Suprapubic skin (tissue), 4 donors: ENCODE results near the gene TRDN. TPM values are rescaled to one million over a fixed set of nuclear protein-coding genes. Genes with fewer than 3 reads are reported as not detected.
"Not testable (repeated sequence)": the region's sequence is repeated elsewhere in the genome, so short reads cannot be mapped to it uniquely, and the experiment has no call there.

Experiments used
- DNase-seq, 2 donors: peaks; one replicate each; pipeline ENCODE4 v3.0.0-alpha.2; 2019; ENCODE audit warnings: low spot score in 2 of 2
- H3K27ac ChIP-seq: fragments of 200-600 bp; sonication (generic); one replicate; pipeline ENCODE4 v1.5.1; 2019
- H3K27me3 ChIP-seq: fragments of 200-600 bp; sonication (generic); one replicate; pipeline ENCODE4 v1.5.1; 2019
- H3K36me3 ChIP-seq: fragments of 200-600 bp; sonication (generic); one replicate; pipeline ENCODE4 v1.5.1; 2019
- H3K4me1 ChIP-seq: fragments of 200-600 bp; sonication (generic); one replicate; pipeline ENCODE4 v1.5.1; 2019
- H3K4me3 ChIP-seq: fragments of 200-600 bp; sonication (generic); one replicate; pipeline ENCODE4 v1.5.1; 2019; ENCODE audit warnings: mild to moderate bottlenecking
- H3K9me3 ChIP-seq: fragments of 200-600 bp; sonication (generic); one replicate; pipeline ENCODE4 v1.5.1; 2019
- EP300 ChIP-seq: sonication (generic); formaldehyde crosslinking; IDR thresholded peaks from one replicate; pipeline ENCODE4 v1.6.1; 2017; ENCODE audit warnings: antibody characterized with exemption
- POLR2A ChIP-seq, 2 donors: fragments of 450-650 bp; IDR thresholded peaks; one replicate each; pipeline ENCODE4 v1.6.1; 2017; ENCODE audit warnings: antibody characterized with exemption in 2 of 2, mild to moderate bottlenecking in 2 of 2, moderate library complexity in 2 of 2
- POLR2AphosphoS5 ChIP-seq, 3 donors: sonication (generic); formaldehyde crosslinking; IDR thresholded peaks; one replicate each; pipeline ENCODE4 v1.6.1; 2017; ENCODE audit warnings: antibody characterized with exemption in 3 of 3
- WGBS: methylation state at CpG from one replicate; pipeline ENCODE4 v1.1.5; 2018; 5-methylcytosine and 5-hydroxymethylcytosine counted together
- total RNA-seq, 4 donors: library from RNA; depleted of rRNA; stranded (reverse); fragments of >200 nt; gene quantifications; one replicate each; pipeline ENCODE4 v1.1.0, GENCODE V29; 2016
- TF ChIP-seq, protein P1 (sequence below), 2 donors: fragments of 200-600 bp in 1 of 2; fragments of 450-650 bp in 1 of 2; sonication (generic) in 1 of 2; IDR thresholded peaks; one replicate each; pipeline ENCODE4 v1.5.1; 2016 to 2019; ENCODE audit warnings: antibody characterized with exemption in 2 of 2, mild to moderate bottlenecking in 1 of 2, moderate library complexity in 1 of 2

The TRDN gene
- total RNA-seq, 4 donors from 2014 or later, result not detected

DNA sequence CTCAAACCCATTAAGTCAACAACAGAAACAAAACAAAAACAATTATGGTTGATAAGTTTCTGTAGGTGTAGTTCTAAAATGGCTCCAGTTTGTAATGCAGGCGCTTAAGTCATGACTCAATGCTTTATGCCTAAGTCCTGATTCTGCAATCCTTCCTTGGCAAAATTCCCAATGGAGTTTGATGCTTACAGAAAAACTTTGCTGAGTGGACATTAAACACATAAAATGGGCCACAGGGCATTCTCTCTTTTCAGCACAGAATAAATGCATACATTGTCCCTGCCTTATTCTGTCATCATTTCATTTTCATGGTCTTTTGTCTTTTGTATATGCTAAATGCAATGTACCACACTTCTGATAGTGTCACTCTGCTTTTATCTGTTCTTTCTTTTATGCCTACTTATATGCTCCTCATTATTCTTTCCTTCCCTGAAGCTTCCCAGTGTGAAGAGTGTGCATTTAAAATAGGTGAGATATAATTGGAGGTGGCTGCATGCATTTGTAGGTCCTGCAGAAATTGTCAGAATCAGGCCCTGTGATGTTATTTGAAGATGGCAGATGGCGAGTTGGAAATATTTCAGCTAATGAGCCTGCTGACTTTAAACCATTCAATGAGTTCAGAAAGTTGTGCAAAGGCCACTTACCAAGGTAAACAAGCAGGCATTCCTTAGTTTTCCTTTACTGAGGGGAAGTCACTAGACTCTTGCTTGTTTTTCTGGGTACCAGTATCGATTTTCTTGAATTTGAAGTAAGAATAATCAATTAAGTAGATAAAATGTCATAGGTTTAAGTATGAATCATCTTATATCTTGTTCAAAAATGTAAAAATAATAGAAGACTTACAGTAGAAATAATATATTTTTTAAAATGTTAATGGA, 313.1 kb downstream of the TRDN start:
- DNase-seq, result no peak
- 83% methylated on average over 3 of the region's 3 CpGs for WGBS
- H3K27me3 ChIP-seq, result no peaks in the 10 kb centered on the region
- H3K4me3 ChIP-seq, result no peak overlapping the region
- no peak overlapping the region for H3K27ac ChIP-seq
- TF ChIP-seq POLR2A (IDR thresholded peaks at IDR 0.05) (no peak), POLR2AphosphoS5 (IDR thresholded peaks at IDR 0.05) (no peak), EP300 (no peak)
- TF ChIP-seq, protein P1, sequence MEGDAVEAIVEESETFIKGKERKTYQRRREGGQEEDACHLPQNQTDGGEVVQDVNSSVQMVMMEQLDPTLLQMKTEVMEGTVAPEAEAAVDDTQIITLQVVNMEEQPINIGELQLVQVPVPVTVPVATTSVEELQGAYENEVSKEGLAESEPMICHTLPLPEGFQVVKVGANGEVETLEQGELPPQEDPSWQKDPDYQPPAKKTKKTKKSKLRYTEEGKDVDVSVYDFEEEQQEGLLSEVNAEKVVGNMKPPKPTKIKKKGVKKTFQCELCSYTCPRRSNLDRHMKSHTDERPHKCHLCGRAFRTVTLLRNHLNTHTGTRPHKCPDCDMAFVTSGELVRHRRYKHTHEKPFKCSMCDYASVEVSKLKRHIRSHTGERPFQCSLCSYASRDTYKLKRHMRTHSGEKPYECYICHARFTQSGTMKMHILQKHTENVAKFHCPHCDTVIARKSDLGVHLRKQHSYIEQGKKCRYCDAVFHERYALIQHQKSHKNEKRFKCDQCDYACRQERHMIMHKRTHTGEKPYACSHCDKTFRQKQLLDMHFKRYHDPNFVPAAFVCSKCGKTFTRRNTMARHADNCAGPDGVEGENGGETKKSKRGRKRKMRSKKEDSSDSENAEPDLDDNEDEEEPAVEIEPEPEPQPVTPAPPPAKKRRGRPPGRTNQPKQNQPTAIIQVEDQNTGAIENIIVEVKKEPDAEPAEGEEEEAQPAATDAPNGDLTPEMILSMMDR (IDR thresholded peaks at IDR 0.05), result no peak
- no peaks in the 10 kb centered on the region for H3K4me1 ChIP-seq
- H3K9me3 ChIP-seq, result no peaks in the 10 kb centered on the region
- no peaks in the 10 kb centered on the region for H3K36me3 ChIP-seq

- no peak for DNase-seq
- no peak overlapping the region for H3K27ac ChIP-seq
- H3K27me3 ChIP-seq, result no peaks in the 10 kb centered on the region
- WGBS, result 72% methylated on average over 7 of the region's 7 CpGs
- TF ChIP-seq POLR2AphosphoS5 (IDR thresholded peaks at IDR 0.05), result no peak
- TF ChIP-seq, protein P1 (IDR thresholded peaks at IDR 0.05), result no peak
- no peaks in the 10 kb centered on the region for H3K4me1 ChIP-seq
- no peaks in the 10 kb centered on the region for H3K9me3 ChIP-seq
- H3K36me3 ChIP-seq, result no peaks in the 10 kb centered on the region
- H3K4me3 ChIP-seq, result no peak overlapping the region
These were observed 315.7 kb downstream of the TRDN start for GRCh38 chr6:123321020-123321419.

DNA sequence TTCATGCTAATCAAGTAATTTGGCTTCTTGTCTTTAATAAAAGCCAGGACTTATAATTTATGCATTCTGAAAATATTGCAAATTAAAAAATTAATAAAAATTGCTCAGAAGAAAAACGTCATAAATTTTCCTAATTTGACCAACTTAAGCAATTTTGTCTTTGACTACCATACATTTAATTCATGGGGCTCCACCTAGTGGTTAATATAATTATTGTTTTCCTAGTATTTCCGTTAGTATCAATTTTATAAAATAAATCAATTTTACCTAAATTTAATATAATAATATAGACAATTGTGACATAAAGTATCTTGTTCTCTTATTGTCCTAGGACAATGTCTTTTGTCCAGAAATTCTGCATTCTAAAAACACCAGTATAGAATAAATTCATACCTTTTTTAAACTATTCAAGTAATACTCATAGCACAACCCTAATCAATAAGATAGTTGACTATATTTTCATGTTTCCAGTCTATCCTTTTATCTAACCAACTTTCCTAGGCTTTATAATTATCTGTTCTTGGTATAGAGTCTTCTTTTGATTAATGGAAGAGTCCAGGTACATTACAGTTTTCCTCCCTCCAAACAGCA, 319.9 kb downstream of the TRDN start:
- WGBS, result 3% methylated on average over 2 of the region's 2 CpGs
- no peaks in the 10 kb centered on the region for H3K4me1 ChIP-seq
- no peaks in the 10 kb centered on the region for H3K36me3 ChIP-seq
- TF ChIP-seq POLR2AphosphoS5 (IDR thresholded peaks at IDR 0.05) (no peak), EP300 (no peak), POLR2A (IDR thresholded peaks at IDR 0.05) (no peak)
- TF ChIP-seq, protein P1 (IDR thresholded peaks at IDR 0.05), result no peak
- H3K27me3 ChIP-seq, result no peaks in the 10 kb centered on the region
- DNase-seq, result no peak
- no peaks in the 10 kb centered on the region for H3K9me3 ChIP-seq
- H3K4me3 ChIP-seq, result no peak overlapping the region
- H3K27ac ChIP-seq, result no peak overlapping the region

DNA sequence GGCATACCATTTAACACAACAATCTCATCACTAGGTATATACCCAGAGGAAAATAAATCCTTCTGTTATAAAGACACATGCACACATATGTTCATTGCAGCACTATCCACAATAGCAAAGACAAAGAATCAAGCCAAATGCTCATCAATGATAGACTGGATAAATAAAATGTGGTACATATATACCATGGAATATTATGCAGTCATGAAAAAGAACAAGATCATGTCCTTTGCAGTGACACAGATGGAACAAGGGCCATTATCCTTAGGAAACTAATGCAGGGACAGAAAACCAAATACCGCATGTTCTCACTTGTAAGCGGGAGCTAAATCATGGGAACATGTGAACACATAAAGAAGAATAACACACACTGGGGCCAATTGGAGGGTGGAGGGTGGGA, 322.3 kb downstream of the TRDN start:
- H3K4me3 ChIP-seq, H3K9me3 ChIP-seq, DNase-seq, H3K36me3 ChIP-seq, H3K4me1 ChIP-seq, H3K27me3 ChIP-seq, H3K27ac ChIP-seq: not testable (repeated sequence)
- WGBS, result 97% methylated on average over 2 of the region's 2 CpGs

- H3K36me3 ChIP-seq, result no peaks in the 10 kb centered on the region
- no peaks in the 10 kb centered on the region for H3K4me1 ChIP-seq
- H3K9me3 ChIP-seq, result no peaks in the 10 kb centered on the region
- no peak overlapping the region for H3K27ac ChIP-seq
- TF ChIP-seq POLR2A (IDR thresholded peaks at IDR 0.05) (no peak), EP300 (no peak), POLR2AphosphoS5 (IDR thresholded peaks at IDR 0.05) (no peak)
- TF ChIP-seq, protein P1 (IDR thresholded peaks at IDR 0.05), result no peak
- 76% methylated on average over 1 of the region's 1 CpG for WGBS
- no peaks in the 10 kb centered on the region for H3K27me3 ChIP-seq
- H3K4me3 ChIP-seq, result no peak overlapping the region
- no peak for DNase-seq
These were observed 327.6 kb downstream of the TRDN start for GRCh38 chr6:123309130-123309529.
